A549 (cell line): ENCODE results near the gene SLC25A30.

Experiments used
- CHD2 ChIP-seq: fragments of 150-350 bp; IDR thresholded peaks from 2 replicates; pipeline ENCODE4 v1.6.1; 2014; ENCODE audit warnings: low read length; ENCODE audit not compliant: partially characterized antibody
- EP300 ChIP-seq, 2 experiments: fragments of >200 bp; sonication (Bioruptor Twin); formaldehyde crosslinking; IDR thresholded peaks; 2 replicates in 1 of 2; 3 replicates in 1 of 2; pipeline ENCODE4 v1.6.1; 2016 to 2017
- MYC ChIP-seq: IDR thresholded peaks from 2 replicates; pipeline ENCODE4 v1.6.1; 2012; ENCODE audit warnings: mild to moderate bottlenecking, inconsistent platforms, low read length, improper control_type of control experiment, borderline replicate concordance
- POLR2A ChIP-seq: IDR thresholded peaks from 2 replicates; pipeline ENCODE4 v1.6.1; 2012; ENCODE audit warnings: mild to moderate bottlenecking, low read length
- RAD21 ChIP-seq, 2 experiments: fragments of >200 bp in 1 of 2; sonication (Bioruptor Twin) in 1 of 2; formaldehyde crosslinking in 1 of 2; IDR thresholded peaks in 1 of 2; conservative IDR thresholded peaks in 1 of 2; 2 replicates in 1 of 2; 3 replicates in 1 of 2; pipeline ENCODE4 v1.6.1; 2012 to 2018; ENCODE audit warnings: inconsistent platforms in 1 of 2
- RNF2 ChIP-seq: fragments of 200-600 bp; sonication (generic); IDR thresholded peaks from 2 replicates; pipeline ENCODE4 v1.6.1; 2016; ENCODE audit warnings: low read depth, mild to moderate bottlenecking, antibody characterized with exemption, moderate library complexity, borderline replicate concordance
- SREBF2 ChIP-seq: fragments of 450-650 bp; IDR thresholded peaks from 2 replicates; pipeline ENCODE4 v1.6.1; 2014; ENCODE audit warnings: mild to moderate bottlenecking, moderate library complexity
- ZSCAN20 ChIP-seq: fragments of 250-450 bp; sonication (Bioruptor Pico); IDR thresholded peaks from 2 replicates; pipeline ENCODE4 v1.8.0; 2022; ENCODE audit warnings: mild to moderate bottlenecking, moderate library complexity
- TF ChIP-seq, protein P1 (sequence below): fragments of >200 bp; sonication (Bioruptor Twin); formaldehyde crosslinking; IDR thresholded peaks from 3 replicates; pipeline ENCODE4 v1.5.1; 2016

- TF ChIP-seq, protein P1, sequence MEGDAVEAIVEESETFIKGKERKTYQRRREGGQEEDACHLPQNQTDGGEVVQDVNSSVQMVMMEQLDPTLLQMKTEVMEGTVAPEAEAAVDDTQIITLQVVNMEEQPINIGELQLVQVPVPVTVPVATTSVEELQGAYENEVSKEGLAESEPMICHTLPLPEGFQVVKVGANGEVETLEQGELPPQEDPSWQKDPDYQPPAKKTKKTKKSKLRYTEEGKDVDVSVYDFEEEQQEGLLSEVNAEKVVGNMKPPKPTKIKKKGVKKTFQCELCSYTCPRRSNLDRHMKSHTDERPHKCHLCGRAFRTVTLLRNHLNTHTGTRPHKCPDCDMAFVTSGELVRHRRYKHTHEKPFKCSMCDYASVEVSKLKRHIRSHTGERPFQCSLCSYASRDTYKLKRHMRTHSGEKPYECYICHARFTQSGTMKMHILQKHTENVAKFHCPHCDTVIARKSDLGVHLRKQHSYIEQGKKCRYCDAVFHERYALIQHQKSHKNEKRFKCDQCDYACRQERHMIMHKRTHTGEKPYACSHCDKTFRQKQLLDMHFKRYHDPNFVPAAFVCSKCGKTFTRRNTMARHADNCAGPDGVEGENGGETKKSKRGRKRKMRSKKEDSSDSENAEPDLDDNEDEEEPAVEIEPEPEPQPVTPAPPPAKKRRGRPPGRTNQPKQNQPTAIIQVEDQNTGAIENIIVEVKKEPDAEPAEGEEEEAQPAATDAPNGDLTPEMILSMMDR: no peak
- no peak for TF ChIP-seq CHD2
- no peak for TF ChIP-seq RAD21 (conservative IDR thresholded peaks at IDR 0.05 in 1 of 2, IDR thresholded peaks at IDR 0.05 in 1 of 2)
- no peak for TF ChIP-seq MYC
- TF ChIP-seq EP300 (IDR thresholded peaks at IDR 0.05): no peak
- no peak for TF ChIP-seq SREBF2
- no peak for TF ChIP-seq ZSCAN20 (CRISPR knock-in tag)
- no peak for TF ChIP-seq RNF2
- TF ChIP-seq POLR2A: no peak
Observed at GRCh38 chr13:45432737-45433380, 14.7 kb upstream of the SLC25A30 start.
